Inflammatory macrophage treated with lipopolysaccharide for 4 hours (primary cell): ENCODE measurements around the gene TPGS1.

Experiments used
- DNase-seq: peaks from one replicate; pipeline ENCODE4 v3.0.0-alpha.2; 2020

The TPGS1 gene

GRCh38 chr19:542173-542866 lies 35.0 kb downstream of the TPGS1 start:
- DNase-seq: no peak

DNA sequence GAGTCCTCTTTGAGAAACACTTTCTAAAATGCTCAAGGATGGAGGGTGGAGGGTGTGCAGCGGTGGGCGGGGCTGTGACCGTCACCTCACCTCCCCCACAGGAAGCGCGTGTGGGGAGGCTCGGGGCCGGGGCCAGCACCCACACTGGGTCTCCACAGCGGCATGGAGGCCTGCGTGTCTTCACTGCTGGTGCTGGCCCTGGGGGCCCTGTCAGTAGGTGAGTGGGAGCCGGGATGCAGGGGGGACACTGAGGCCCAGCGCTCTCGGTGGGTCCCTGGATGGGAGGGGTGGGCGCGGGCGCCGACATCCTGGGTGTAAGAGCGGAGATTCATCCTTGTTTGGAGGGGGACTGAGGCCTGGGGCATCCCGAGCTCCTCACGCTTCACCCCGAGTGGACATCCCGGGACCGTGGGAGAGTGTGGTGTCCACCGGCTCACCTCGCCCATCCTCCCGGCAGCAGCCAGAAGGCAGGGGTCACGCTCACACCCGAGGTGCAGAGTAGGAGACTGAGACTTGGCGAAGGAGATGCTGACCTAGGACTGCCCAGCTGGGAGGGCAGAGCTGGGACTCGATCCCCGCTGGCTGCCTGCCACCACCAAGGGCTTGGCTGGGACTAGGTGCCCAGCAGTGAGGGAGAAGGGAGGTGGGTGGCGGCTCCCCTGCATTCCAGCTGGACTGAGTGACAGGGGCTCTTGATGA lies 36.8 kb downstream of the TPGS1 start, which contains the start of gene GZMM:
Gene GZMM (plus strand): TSS at position 144 of the 699 bp plus-strand sequence. CDS start 19 bp downstream, at position 163.
- DNase-seq: no peak

DNA sequence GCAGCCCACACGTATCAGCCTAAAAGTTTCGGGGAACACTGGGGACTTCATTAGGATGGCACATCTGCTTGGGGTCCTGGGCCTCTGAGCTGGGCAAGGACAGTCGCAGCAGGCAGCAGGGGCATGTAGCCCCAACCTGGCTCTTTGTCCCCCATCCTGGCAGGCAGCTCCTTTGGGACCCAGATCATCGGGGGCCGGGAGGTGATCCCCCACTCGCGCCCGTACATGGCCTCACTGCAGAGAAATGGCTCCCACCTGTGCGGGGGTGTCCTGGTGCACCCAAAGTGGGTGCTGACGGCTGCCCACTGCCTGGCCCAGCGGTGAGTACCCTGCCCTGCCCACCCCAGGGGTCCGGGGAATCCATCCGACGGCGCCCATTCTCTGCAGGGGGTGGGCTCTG lies 39.8 kb downstream of the TPGS1 start:
- DNase-seq: no peak

- no peak for DNase-seq
These were observed 40.8 kb downstream of the TPGS1 start for GRCh38 chr19:547836-548720.

- DNase-seq: no peak
These were observed 41.9 kb downstream of the TPGS1 start for GRCh38 chr19:548886-549830.

DNA sequence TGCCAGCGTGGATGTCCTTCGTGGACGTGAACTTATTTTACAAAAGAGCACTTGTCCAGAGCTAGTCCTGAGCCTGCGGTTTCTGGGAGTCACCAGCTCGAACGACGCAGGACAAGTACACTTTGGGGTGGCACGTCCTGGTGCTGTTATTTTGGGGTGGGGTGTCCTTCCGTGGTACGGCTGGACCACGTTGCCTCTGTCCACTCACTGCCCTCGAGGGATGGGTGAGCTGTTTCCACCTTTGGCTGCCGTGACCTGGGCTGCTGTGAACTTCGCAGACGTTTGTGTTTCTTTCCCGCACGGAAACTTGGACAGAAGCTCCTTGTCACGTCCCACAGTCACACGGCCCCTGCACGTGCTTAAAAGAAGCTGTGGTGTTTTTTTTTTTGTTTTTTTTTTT lies 47.5 kb downstream of the TPGS1 start:
- no peak for DNase-seq

- no peak for DNase-seq
These were observed 48.1 kb downstream of the TPGS1 start for GRCh38 chr19:555474-555808.

DNA sequence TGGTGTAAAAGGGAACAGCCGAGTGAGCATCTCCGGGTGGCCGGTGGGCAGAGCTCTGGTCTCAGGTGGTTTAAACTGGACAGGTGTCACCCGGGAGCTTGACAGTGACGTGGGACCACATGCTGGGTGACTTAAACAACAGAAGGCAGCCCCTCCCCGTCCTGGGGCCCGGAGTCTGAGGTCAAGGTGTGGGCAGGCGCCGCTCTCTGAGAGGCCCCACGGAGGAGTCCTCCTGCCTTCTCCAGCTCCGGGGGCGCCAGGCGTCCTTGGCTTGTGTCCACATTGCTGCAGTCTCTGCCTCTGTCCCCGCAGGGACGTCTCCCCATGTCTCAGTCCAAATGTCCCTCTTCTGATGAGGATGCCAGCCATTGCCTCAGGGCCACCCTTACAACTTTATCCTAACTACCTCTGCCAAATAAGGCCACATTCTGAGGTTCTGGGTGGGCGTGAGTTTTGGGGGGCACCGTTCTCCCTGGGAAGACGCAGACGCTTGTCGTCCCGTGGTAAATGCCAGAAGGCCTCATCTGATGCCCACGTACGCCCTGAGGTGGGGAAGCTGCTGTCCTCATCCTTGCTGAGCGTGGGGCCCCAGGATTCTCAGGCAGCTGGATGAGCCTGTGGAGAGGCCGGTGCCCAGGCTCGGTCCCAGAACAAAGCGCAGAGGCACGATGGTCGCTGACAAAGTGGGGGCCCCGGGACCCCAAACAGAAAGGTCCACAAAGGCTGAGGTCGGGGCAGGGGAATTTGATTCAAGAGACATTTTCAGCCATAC lies 49.5 kb downstream of the TPGS1 start:
- no peak for DNase-seq

DNA sequence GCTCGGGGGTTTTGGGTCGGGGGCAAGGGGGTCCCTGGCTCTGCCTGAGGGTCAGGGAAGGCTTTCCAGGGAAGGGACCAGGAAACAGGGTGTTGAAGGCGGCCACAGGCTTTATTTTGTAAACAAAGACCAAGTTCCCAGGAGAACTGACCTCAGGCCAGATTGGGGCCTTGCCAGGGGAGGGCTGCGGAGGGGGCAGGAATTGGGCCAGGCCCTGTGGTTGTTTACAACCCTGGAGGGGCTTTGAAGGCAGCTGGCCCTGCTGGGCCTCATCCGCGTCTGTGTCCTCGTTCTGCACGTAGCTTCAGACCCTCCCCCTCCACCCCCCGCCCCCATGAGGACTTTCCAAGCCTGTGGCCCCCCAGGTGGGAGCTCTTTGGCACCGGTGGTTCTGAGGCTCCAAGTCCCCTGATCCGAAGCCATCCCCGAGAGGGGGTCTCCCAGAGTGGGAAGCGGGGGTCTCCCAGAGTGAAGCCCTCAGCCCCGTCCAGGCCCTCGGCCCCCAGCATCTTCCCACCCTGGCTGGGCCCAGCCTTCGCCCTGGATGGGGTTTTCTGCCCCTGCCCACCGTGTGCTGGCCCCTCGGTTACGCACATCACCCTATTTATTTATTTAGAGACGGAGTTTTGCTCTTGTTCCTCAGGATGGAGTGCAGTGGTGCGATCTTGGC lies 51.6 kb downstream of the TPGS1 start:
- no peak for DNase-seq

DNA sequence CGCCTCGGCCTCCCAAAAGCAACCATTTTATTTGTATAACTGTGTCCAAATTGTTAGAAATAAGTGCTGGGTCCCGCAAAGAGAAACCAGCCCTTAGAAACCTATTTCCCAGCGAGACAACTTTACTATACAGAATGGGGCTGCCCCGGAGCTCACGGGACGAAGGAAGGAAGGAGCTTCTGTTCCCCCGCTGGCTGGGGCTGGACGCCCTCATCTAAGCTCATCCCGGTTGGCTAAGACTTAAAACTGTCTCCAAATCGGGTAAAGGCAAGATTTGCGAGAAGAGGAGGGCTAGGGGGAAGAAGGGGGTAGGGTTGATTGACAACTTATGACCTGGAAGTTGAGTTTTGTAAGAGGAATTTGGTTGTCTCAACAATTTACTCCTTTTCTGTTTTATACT lies 52.8 kb downstream of the TPGS1 start:
- no peak for DNase-seq

DNA sequence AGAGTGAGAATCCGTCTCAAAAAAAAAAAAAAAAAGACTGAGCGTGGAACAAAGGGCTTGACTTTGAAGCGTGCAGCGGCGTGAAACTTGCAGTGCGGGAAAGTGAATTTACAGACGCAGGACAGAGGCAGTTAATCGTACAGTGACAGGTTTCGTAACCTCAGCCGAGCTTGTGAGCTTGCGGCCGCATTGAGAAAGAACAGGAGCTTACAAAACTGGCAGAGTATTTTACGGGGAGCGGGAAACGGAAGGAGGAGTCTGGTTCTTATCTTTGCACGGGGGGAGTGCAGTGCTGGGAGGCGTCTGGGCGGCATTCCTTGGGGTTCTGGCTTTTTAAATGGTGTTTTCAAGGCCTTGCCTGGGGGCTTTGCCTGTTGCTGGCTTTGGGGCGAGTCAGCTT lies 59.1 kb downstream of the TPGS1 start:
- DNase-seq: peak; percentile 83

- DNase-seq: no peak
These were observed 59.5 kb downstream of the TPGS1 start for GRCh38 chr19:566844-567243.

- no peak for DNase-seq
These were observed 60.1 kb downstream of the TPGS1 start for GRCh38 chr19:567296-567900.
